BJ (cell line): Measurements from ENCODE around the gene SLC41A3. TPM values are rescaled to one million over a fixed set of nuclear protein-coding genes. Genes with fewer than 3 reads are reported as not detected.

Source experiments
- CTCF ChIA-PET: fragments of 350-600 bp; formaldehyde crosslinking; extraction: SDS; loops from one replicate; lab custom pipeline; 2021; ENCODE audit warnings: antibody characterized with exemption, inconsistent platforms; lab: Yijun Ruan, JAX
- POLR2A ChIA-PET: fragments of 300-600 bp; sonication (Branson Sonifier 250); formaldehyde crosslinking; extraction: SDS; loops from one replicate; lab custom pipeline; 2021; ENCODE audit warnings: antibody characterized with exemption; lab: Charles Lee
- DNase-seq: peaks from one replicate; pipeline ENCODE4 v3.0.0-alpha.2; 2011; ENCODE audit warnings: low read depth
- H3K27me3 ChIP-seq: 2 replicates; pipeline ENCODE4 v1.6.0; 2011; ENCODE audit warnings: low read length; ENCODE audit not compliant: control insufficient read depth, insufficient read depth
- H3K36me3 ChIP-seq: 2 replicates; pipeline ENCODE4 v1.5.1; 2011; ENCODE audit warnings: low read length; ENCODE audit not compliant: control insufficient read depth, insufficient read depth
- H3K4me3 ChIP-seq: 2 replicates; pipeline ENCODE4 v1.5.1; 2011; ENCODE audit warnings: low read depth, mild to moderate bottlenecking, control low read depth, low read length
- polyA plus RNA-seq: library from polyadenylated mRNA; depleted of rRNA; stranded (reverse); fragments of >200 nt; gene quantifications from 2 replicates; pipeline ENCODE4 v1.2.3, GENCODE V29; 2011
- TF ChIP-seq, protein P1 (sequence below): IDR thresholded peaks from 2 replicates; pipeline ENCODE4 v1.5.1; 2011; ENCODE audit warnings: low read depth, mild to moderate bottlenecking, control low read depth, inconsistent platforms, low read length, moderate library complexity; ENCODE audit not compliant: insufficient read depth

Gene SLC41A3
- polyA plus RNA-seq, 1 experiment, result 70.8 TPM

DNA sequence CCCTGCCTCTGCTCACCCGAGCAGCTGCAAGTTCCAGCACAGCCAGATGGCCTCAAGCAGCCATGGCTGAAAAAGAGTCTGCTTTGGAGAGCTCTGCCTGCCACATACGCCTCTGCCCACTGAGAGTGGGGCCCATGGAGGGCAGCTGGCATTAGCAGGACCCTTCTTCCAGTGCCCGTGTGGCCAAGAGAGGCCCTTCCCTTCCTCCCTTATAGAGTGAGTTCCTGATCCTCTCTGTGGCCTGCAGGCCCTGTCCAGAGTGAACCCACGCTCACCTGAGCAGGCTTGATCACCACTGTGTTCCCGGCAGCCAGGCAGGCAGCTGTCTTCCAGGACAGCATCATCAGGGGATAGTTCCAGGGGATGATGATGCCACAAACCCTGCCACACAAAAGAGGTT, 41.4 kb upstream of the SLC41A3 start:
- Histone ChIP-seq H3K4me3 (no peak overlapping the region), H3K36me3 (no peaks in the 10 kb centered on the region), H3K27me3 (peaks cover 7% of the 10 kb centered on the region)
- no peak for DNase-seq
- TF ChIP-seq, protein P1, sequence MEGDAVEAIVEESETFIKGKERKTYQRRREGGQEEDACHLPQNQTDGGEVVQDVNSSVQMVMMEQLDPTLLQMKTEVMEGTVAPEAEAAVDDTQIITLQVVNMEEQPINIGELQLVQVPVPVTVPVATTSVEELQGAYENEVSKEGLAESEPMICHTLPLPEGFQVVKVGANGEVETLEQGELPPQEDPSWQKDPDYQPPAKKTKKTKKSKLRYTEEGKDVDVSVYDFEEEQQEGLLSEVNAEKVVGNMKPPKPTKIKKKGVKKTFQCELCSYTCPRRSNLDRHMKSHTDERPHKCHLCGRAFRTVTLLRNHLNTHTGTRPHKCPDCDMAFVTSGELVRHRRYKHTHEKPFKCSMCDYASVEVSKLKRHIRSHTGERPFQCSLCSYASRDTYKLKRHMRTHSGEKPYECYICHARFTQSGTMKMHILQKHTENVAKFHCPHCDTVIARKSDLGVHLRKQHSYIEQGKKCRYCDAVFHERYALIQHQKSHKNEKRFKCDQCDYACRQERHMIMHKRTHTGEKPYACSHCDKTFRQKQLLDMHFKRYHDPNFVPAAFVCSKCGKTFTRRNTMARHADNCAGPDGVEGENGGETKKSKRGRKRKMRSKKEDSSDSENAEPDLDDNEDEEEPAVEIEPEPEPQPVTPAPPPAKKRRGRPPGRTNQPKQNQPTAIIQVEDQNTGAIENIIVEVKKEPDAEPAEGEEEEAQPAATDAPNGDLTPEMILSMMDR, result no peak
- POLR2A ChIA-PET, result no interaction called here
- CTCF ChIA-PET, result interaction anchor here (0.9 to 3.3 kb wide), 2 partner anchors 9 kb away, joined by 4 to 18 read pairs; no protein-coding TSS in a partner anchor

DNA sequence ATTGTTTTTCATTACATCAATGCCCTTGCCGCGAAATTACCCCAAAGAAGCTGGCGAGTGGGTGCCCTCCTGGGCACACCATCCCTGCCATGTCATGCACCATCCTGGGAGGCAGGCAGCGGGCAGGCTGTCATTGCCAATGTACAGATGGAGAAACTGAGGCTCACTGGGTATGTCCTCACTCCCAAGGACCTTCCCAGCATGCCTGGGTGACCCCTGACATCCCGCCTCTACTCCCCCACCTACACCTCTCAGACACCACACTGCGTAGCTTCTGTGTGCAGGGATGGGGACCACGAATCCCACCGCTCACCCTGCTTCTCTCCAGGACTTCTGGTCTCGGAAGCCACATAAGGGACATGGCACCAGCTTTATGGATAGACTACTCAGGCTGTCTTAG, 41.0 kb upstream of the SLC41A3 start:
- CTCF ChIA-PET, result interaction anchor here (0.9 to 3.3 kb wide), 2 partner anchors 9 kb away, joined by 4 to 18 read pairs; no protein-coding TSS in a partner anchor
- no peak for DNase-seq
- POLR2A ChIA-PET, result no interaction called here

DNA sequence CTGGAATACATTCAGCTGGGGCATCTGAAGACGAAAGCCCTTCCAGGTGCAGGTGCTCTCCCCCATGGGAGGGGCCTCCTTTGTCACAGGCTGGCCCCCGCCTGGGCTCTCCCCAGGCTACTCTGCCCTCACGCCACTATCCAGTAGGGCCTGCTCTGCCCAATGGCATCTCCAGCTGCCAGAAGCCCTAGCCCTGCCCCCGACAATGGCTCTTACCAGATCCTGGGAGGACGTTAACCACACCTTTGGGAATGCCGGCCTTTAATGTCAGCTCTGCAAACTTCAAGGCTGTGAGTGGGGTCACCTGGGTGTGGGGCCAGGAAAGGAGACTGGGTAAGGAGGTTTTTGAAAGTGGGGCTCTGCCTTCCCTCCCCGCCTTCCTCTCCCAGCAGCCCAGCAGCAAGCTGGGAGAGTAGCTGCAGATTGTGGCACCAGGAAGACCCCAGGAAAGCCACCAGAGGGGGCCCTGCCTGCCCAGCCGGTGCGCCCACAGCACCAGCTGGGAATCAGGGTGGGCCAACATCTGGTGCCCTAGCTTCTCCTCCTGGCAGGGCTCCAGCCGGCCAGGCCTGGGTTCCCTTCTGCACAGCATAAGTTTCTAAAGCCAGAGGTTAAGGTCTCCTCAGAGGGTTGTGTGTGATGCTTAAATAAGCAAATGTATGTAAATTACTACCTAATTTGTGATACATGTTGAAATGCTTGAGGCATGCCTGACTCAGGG, 40.4 kb upstream of the SLC41A3 start:
- TF ChIP-seq, protein P1, result no peak
- POLR2A ChIA-PET, result no interaction called here
- Histone ChIP-seq H3K36me3 (no peaks in the 10 kb centered on the region), H3K4me3 (no peak overlapping the region), H3K27me3 (peaks cover 9% of the 10 kb centered on the region)
- CTCF ChIA-PET, result interaction anchor here (0.7 to 3.3 kb wide), 3 partner anchors 8 to 196 kb away, joined by 3 to 18 read pairs (median 4); no protein-coding TSS in a partner anchor
- DNase-seq, result no peak

More for the DNA sequence above, 41.0 kb upstream of the SLC41A3 start:
- no peak overlapping the region for H3K4me3 ChIP-seq
- TF ChIP-seq, protein P1, result no peak
- H3K36me3 ChIP-seq, result no peaks in the 10 kb centered on the region
- peaks cover 8% of the 10 kb centered on the region for H3K27me3 ChIP-seq

DNA sequence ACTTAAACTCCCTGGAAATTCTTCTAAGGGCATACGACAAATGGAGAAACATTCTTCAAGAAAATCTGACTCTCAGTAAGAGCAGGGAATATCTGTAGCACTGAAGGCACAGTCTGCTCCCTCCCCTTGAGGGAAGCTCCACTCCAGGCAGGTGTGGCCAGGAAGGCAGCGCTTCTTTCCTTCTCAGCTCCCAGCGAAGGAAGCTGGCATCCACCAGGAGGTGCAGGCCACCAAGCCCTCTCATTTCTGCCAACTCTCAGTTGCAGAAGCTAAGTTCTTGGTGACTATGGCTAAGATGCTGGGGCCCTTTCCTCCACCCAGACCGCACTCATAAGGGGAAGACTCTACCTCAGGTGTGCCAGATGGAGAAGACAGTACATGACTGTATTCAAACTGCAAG, 37.7 kb upstream of the SLC41A3 start:
- no peak for DNase-seq
- Histone ChIP-seq H3K4me3 (no peak overlapping the region), H3K27me3 (peaks cover 10% of the 10 kb centered on the region), H3K36me3 (no peaks in the 10 kb centered on the region)
- POLR2A ChIA-PET, result no interaction called here
- CTCF ChIA-PET, result interaction anchor here (3.0 kb wide), 1 partner anchor 12 kb away, joined by 12 read pairs; no protein-coding TSS in a partner anchor
- TF ChIP-seq, protein P1, result no peak

DNA sequence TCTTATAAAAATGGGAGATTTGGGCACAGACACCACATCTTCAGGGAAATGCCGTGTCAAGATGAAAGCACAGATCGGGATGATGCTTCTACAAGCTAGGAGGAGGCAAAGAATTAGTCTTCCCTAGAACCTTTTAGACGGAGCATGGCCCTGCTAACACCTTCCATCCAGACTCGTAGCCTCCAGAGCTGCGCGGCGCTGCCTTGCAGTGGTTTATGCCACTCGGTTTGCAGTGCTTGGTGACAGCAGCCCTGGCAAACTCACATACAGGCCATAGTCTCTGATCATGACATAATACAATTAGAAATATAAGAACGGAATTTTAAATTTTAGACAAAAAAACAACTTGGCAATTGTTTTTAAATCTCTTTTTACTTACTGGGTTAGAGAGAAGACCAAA, 37.1 kb upstream of the SLC41A3 start:
- TF ChIP-seq, protein P1, result no peak
- ChIA-PET POLR2A (no interaction called here), CTCF (interaction anchor here (3.0 kb wide), 1 partner anchor 13 kb away, joined by 12 read pairs; no protein-coding TSS in a partner anchor)
- Histone ChIP-seq H3K27me3 (peaks cover 10% of the 10 kb centered on the region), H3K4me3 (no peak overlapping the region), H3K36me3 (no peaks in the 10 kb centered on the region)
- DNase-seq, result no peak
